ENCODE results near the gene NPSR1.
"Not testable (repeated sequence)": the region's sequence is repeated elsewhere in the genome, so short reads cannot be mapped to it uniquely, and the experiment has no call there.

Gene NPSR1

GRCh38 chr7:34849986-34850385, 192.0 kb downstream of the NPSR1 start:
- TF ChIP-seq CTCF (IDR thresholded peaks at IDR 0.05; ENCODE audit: low read depth, low read length, missing control alignments), result no peak
- H3K4me3 ChIP-seq (replicated peaks; ENCODE audit: low read depth, low read length), result no peak overlapping the region
- DNase-seq (ENCODE audit: extremely low read depth, low read depth), result no peak

GRCh38 chr7:34850681-34851080, 192.7 kb downstream of the NPSR1 start:
- no peak for TF ChIP-seq CTCF (IDR thresholded peaks at IDR 0.05; ENCODE audit: low read depth, low read length, missing control alignments)
- DNase-seq (ENCODE audit: extremely low read depth, low read depth), result no peak
- no peak overlapping the region for H3K4me3 ChIP-seq (replicated peaks; ENCODE audit: low read depth, low read length)

- DNase-seq (ENCODE audit: extremely low read depth, low read depth), result no peak
- no peak overlapping the region for H3K4me3 ChIP-seq (replicated peaks; ENCODE audit: low read depth, low read length)
- no peak for TF ChIP-seq CTCF (IDR thresholded peaks at IDR 0.05; ENCODE audit: low read depth, low read length, missing control alignments)
Measured at GRCh38 chr7:34851431-34851830, 193.4 kb downstream of the NPSR1 start.

- not testable (repeated sequence) for DNase-seq (ENCODE audit: extremely low read depth, low read depth); H3K4me3 ChIP-seq (replicated peaks; ENCODE audit: low read depth, low read length)
Measured at GRCh38 chr7:34858444-34858843, 200.4 kb downstream of the NPSR1 start.

- DNase-seq (ENCODE audit: extremely low read depth, low read depth); H3K4me3 ChIP-seq (replicated peaks; ENCODE audit: low read depth, low read length): not testable (repeated sequence)
Measured at GRCh38 chr7:34859281-34859680, 201.3 kb downstream of the NPSR1 start.

GRCh38 chr7:34866222-34866621, 208.2 kb downstream of the NPSR1 start:
- not testable (repeated sequence) for H3K4me3 ChIP-seq (replicated peaks; ENCODE audit: low read depth, low read length); DNase-seq (ENCODE audit: extremely low read depth, low read depth)

- not testable (repeated sequence) for H3K4me3 ChIP-seq (replicated peaks; ENCODE audit: low read depth, low read length); DNase-seq (ENCODE audit: extremely low read depth, low read depth)
Measured at GRCh38 chr7:34867341-34867740, 209.3 kb downstream of the NPSR1 start.

- H3K4me3 ChIP-seq (replicated peaks; ENCODE audit: low read depth, low read length); DNase-seq (ENCODE audit: extremely low read depth, low read depth): not testable (repeated sequence)
Measured at GRCh38 chr7:34868602-34869001, 210.6 kb downstream of the NPSR1 start.

- no peak for DNase-seq (ENCODE audit: extremely low read depth, low read depth)
- no peak for TF ChIP-seq CTCF (IDR thresholded peaks at IDR 0.05; ENCODE audit: low read depth, low read length, missing control alignments)
- no peak overlapping the region for H3K4me3 ChIP-seq (replicated peaks; ENCODE audit: low read depth, low read length)
Measured at GRCh38 chr7:34869057-34869456, 211.0 kb downstream of the NPSR1 start.

GRCh38 chr7:34870041-34870440, 212.0 kb downstream of the NPSR1 start:
- not testable (repeated sequence) for DNase-seq (ENCODE audit: extremely low read depth, low read depth); H3K4me3 ChIP-seq (replicated peaks; ENCODE audit: low read depth, low read length)

GRCh38 chr7:34874329-34874728, 216.3 kb downstream of the NPSR1 start:
- not testable (repeated sequence) for DNase-seq (ENCODE audit: extremely low read depth, low read depth); H3K4me3 ChIP-seq (replicated peaks; ENCODE audit: low read depth, low read length)

All from HFF-Myc (cell line).